Stomach (tissue), 9 donors: ENCODE results near the gene FCHO2. TPM values are rescaled to one million over a fixed set of nuclear protein-coding genes. Genes with fewer than 3 reads are reported as not detected.

Experiments
- DNase-seq, 2 donors: peaks; one replicate each; pipeline versions ENCODE4 v3.0.0 to v3.0.0-alpha.2; 2013 to 2019
- H3K27ac ChIP-seq, 5 donors: fragments of 200-600 bp in 4 of 5; sonication (generic) in 4 of 5; one replicate each; pipeline ENCODE4 v1.5.1; 2013 to 2019; ENCODE audit warnings: mild to moderate bottlenecking in 1 of 5, moderate library complexity in 1 of 5
- H3K27me3 ChIP-seq, 3 donors: fragments of 200-600 bp; sonication (generic); one replicate each; pipeline ENCODE4 v1.5.1; 2017 to 2019; ENCODE audit warnings: mixed run types in 1 of 3
- H3K36me3 ChIP-seq, 4 donors: fragments of 200-600 bp; sonication (generic); 1 replicate in 3 of 4; 2 replicates in 1 of 4; pipeline ENCODE4 v1.5.1; 2016 to 2019
- H3K4me1 ChIP-seq, 4 donors: fragments of 200-600 bp; sonication (generic); one replicate each; pipeline ENCODE4 v1.5.1; 2016 to 2019
- H3K4me3 ChIP-seq, 4 donors: fragments of 200-600 bp; sonication (generic) in 3 of 4; one replicate each; pipeline ENCODE4 v1.5.1; 2016 to 2019; ENCODE audit warnings: mild to moderate bottlenecking in 1 of 4
- H3K9me3 ChIP-seq, 4 donors: fragments of 200-600 bp; sonication (generic); one replicate each; pipeline ENCODE4 v1.5.1; 2016 to 2019
- CTCF ChIP-seq, 7 experiments: fragments of 450-650 bp in 4 of 7; fragments of 200-600 bp in 3 of 7; sonication (generic) in 3 of 7; IDR thresholded peaks; one replicate each; pipeline ENCODE4 v1.5.1; 2016 to 2019; ENCODE audit warnings: antibody characterized with exemption in 7 of 7, control low read depth in 2 of 7, mild to moderate bottlenecking in 1 of 7
- EP300 ChIP-seq: sonication (generic); formaldehyde crosslinking; IDR thresholded peaks from one replicate; pipeline ENCODE4 v1.6.1; 2017; ENCODE audit warnings: antibody characterized with exemption
- POLR2A ChIP-seq, 4 donors: fragments of 450-650 bp; IDR thresholded peaks; one replicate each; pipeline ENCODE4 v1.6.1; 2016; ENCODE audit warnings: antibody characterized with exemption in 4 of 4, control low read depth in 2 of 4, mild to moderate bottlenecking in 1 of 4, moderate library complexity in 1 of 4
- POLR2AphosphoS5 ChIP-seq, 3 donors: sonication (generic); formaldehyde crosslinking; IDR thresholded peaks; one replicate each; pipeline ENCODE4 v1.6.1; 2016; ENCODE audit warnings: antibody characterized with exemption in 3 of 3
- WGBS, 5 donors: extraction: QIAGEN DNeasy Blood & Tissue Kit in 3 of 5; methylation state at CpG; one replicate each; pipeline versions ENCODE4 v1.1.5 to v1.1.7; 2013 to 2018; 5-methylcytosine and 5-hydroxymethylcytosine counted together
- intact Hi-C: fragments of 100-400 bp; cut with DNase I; formaldehyde crosslinking; loops from one replicate; pipeline ENCODE4 v1.15.1; 2023; ENCODE audit warnings: low total_unique reads
- polyA plus RNA-seq, 3 donors: library from polyadenylated mRNA; stranded (reverse); fragments of 200-250 nt; gene quantifications; one replicate each; pipeline ENCODE4 v1.2.3, GENCODE V29; 2013
- total RNA-seq, 5 donors: library from RNA; depleted of rRNA; stranded (reverse); fragments of >200 nt; gene quantifications; one replicate each; pipeline versions ENCODE4 v1.1.0 to v1.2.3, GENCODE V29; 2014 to 2016
- donor health status: healthy with polysubstance abuse.
- donor health status: Bipolar disorder and iron deficiency.
- donor health status: healthy.

FCHO2 gene
- total and polyA plus RNA-seq, 8 donors = 6.9 to 46.1 (median 13.8) TPM

DNA sequence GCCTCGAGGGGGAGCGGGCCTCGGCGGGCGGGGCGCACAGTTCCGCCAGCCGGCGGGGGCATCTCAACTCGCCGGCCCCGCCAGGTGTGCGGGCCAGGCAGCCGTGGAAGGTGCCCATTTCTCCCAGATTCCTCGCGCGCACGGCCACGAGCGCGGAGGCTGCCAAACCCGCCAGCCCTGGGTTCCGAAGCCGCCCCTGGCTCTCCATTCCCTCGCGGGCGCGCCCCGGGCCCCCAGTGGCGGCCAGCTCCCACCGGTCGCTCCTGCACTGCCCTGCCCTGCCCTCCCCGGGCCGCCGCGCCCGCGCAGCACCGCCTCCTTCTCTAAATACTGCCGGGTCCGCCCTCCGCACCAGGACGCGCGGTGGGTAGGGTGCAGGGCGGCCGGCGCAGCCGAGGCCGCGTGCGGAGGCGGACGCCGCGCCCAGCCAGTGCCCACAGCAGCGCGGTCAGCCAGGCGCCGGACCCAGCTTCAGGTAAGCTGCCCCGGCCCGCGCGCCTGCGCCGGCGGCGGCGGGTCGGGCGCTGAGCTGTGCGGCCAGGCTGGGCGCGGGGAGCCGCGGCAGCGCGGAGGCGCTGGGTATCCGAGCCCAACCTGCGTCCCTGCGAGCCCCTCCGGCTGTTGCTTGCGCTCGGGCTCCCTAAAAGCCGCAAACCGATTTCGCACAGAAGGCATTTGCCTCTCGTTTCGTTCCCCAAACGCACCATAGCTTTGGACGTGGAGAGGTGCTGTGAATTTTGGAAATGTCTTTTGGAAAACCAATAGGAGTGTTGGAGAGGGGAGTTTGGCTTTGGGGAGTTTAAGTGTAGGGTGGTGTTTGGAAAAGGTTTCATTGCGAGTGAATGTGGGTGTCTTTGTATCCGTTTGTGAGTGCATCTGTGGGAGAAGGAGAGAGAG is 164.6 kb downstream of the FCHO2 start, which contains the start of gene TMEM171:
Gene TMEM171 (plus strand): TSS at position 354 of the 897 bp plus-strand sequence. CDS start 2,799 bp downstream, outside the sequence.
- WGBS, 5 donors = 1 to 2% (median 2%) methylated on average over 40 to 94 of the region's 94 CpGs
- intact Hi-C loops = no loop called here
- DNase-seq = peak; percentile 82 to 91
- Histone ChIP-seq H3K9me3 (no peaks in the 10 kb centered on the region), H3K27me3 (peaks cover 0 to 56% (median 11%) of the 10 kb centered on the region in 3 donors), H3K4me3 (peak within 1 kb of the TSS; percentile 41 to 58 (median 52)), H3K36me3 (no peaks in the 10 kb centered on the region), H3K4me1 (peaks cover 12 to 27% (median 21%) of the 10 kb centered on the region in 4 donors), H3K27ac (peak within 1 kb of the TSS; percentile 77 to 84 (median 83))
- TF ChIP-seq POLR2AphosphoS5 (IDR thresholded peaks at IDR 0.05) = peak in 2 of 3 donors; percentile 74 to 81
- TF ChIP-seq POLR2A (IDR thresholded peaks at IDR 0.05) = peak in 1 of 4 donors; percentile 22
- TF ChIP-seq EP300 = no peak
- no peak for TF ChIP-seq CTCF (IDR thresholded peaks at IDR 0.05)

- Histone ChIP-seq H3K9me3 (no peaks in the 10 kb centered on the region), H3K4me1 (peaks cover 12 to 27% (median 21%) of the 10 kb centered on the region in 4 donors), H3K27ac (peak overlapping the region; percentile 64 to 84 (median 83)), H3K27me3 (peaks cover 0 to 61% (median 11%) of the 10 kb centered on the region in 3 donors), H3K4me3 (peak overlapping the region; percentile 41 to 58 (median 52)), H3K36me3 (no peaks in the 10 kb centered on the region)
- WGBS, 5 donors = 15 to 32% (median 18%) methylated on average over 6 of the region's 6 CpGs
- no peak for DNase-seq
- TF ChIP-seq CTCF (IDR thresholded peaks at IDR 0.05) = no peak
- no peak for TF ChIP-seq EP300
- no peak for TF ChIP-seq POLR2A (IDR thresholded peaks at IDR 0.05)
- no peak for TF ChIP-seq POLR2AphosphoS5 (IDR thresholded peaks at IDR 0.05)
- intact Hi-C loops = no loop called here
Observed at GRCh38 chr5:73121119-73121463, 165.2 kb downstream of the FCHO2 start.

- intact Hi-C loops = no loop called here
- Histone ChIP-seq H3K27me3 (peaks cover 0 to 61% (median 11%) of the 10 kb centered on the region in 3 donors), H3K9me3 (no peaks in the 10 kb centered on the region), H3K27ac (peak overlapping the region in 1 of 5 donors; percentile 26), H3K36me3 (no peaks in the 10 kb centered on the region), H3K4me1 (peaks cover 12 to 27% (median 21%) of the 10 kb centered on the region in 4 donors), H3K4me3 (no peak overlapping the region)
- WGBS, 5 donors = 71 to 81% (median 77%) methylated on average over 15 to 19 of the region's 19 CpGs
- DNase-seq = no peak
- TF ChIP-seq EP300 (no peak), POLR2A (IDR thresholded peaks at IDR 0.05) (no peak), POLR2AphosphoS5 (IDR thresholded peaks at IDR 0.05) (no peak), CTCF (IDR thresholded peaks at IDR 0.05) (no peak)
Observed at GRCh38 chr5:73122875-73123810, 167.3 kb downstream of the FCHO2 start.

GRCh38 chr5:73125289-73125688 is 169.4 kb downstream of the FCHO2 start:
- intact Hi-C loops = no loop called here
- H3K36me3 ChIP-seq = no peaks in the 10 kb centered on the region
- H3K27me3 ChIP-seq = peaks cover 0 to 51% (median 5%) of the 10 kb centered on the region in 3 donors
- H3K4me3 ChIP-seq = no peak overlapping the region
- peaks cover 6 to 19% (median 14%) of the 10 kb centered on the region in 4 donors for H3K4me1 ChIP-seq
- H3K9me3 ChIP-seq = no peaks in the 10 kb centered on the region
- no peak for DNase-seq
- WGBS, 5 donors = 66 to 80% (median 68%) methylated on average over 4 of the region's 4 CpGs
- H3K27ac ChIP-seq = no peak overlapping the region
- TF ChIP-seq POLR2AphosphoS5 (IDR thresholded peaks at IDR 0.05) (no peak), EP300 (no peak), CTCF (IDR thresholded peaks at IDR 0.05) (no peak), POLR2A (IDR thresholded peaks at IDR 0.05) (no peak)
